SH-SY5Y (cell line): Measurements from ENCODE around the gene SLC6A2.

Source experiments
- GATA2 ChIP-seq: IDR thresholded peaks from 2 replicates; pipeline ENCODE4 v1.6.1; 2011; ENCODE audit warnings: mild to moderate bottlenecking, low read depth, low read length
- GATA3 ChIP-seq: IDR thresholded peaks from 2 replicates; pipeline ENCODE4 v1.6.1; 2011; ENCODE audit warnings: low read depth, mild to moderate bottlenecking, low read length, moderate library complexity

DNA sequence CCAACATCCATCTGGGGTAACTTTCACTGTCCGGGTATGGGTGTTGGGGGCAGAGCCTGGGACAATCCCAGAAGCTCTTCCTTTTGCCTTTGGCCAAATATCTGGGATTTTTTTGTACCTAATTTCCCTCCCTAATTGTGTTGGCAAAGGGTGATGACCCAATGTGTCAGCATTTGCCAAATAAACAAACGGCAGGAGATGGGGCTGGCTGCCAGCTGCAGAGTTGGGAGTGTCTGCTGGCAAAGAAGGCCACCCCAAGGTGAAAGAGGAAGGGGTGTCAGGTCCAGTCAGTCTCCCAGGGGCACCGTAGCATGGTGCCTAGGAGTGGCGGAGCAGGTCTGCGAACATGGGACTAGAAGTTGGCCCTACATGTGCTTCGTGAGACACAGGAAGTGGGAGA lies 73.0 kb downstream of the SLC6A2 start:
- no peak for TF ChIP-seq GATA3
- no peak for TF ChIP-seq GATA2
